Body of pancreas (tissue), 4 donors: ENCODE measurements around the gene AJUBA. TPM values are rescaled to one million over a fixed set of nuclear protein-coding genes. Genes with fewer than 3 reads are reported as not detected.

Source experiments
- ATAC-seq: fragments of 150-250 bp; one replicate; pipeline ENCODE4 v1.9.1; 2016
- DNase-seq, 4 donors: peaks; one replicate each; pipeline ENCODE4 v3.0.0-alpha.2; 2019
- H3K27ac ChIP-seq, 4 donors: fragments of 200-600 bp; sonication (generic); 1 replicate in 3 of 4; 2 replicates in 1 of 4; pipeline versions ENCODE4 v1.5.1 to v1.6.1; 2016 to 2019; ENCODE audit warnings: mild to moderate bottlenecking in 1 of 4, mixed read lengths in 1 of 4, moderate library complexity in 1 of 4
- H3K27me3 ChIP-seq, 2 donors: fragments of 200-600 bp; sonication (generic); one replicate each; pipeline ENCODE4 v1.6.0; 2016; ENCODE audit warnings: mild to moderate bottlenecking in 1 of 2
- H3K36me3 ChIP-seq, 2 donors: fragments of 200-600 bp; sonication (generic); replicated peaks in 1 of 2; 2 replicates each; pipeline ENCODE4 v1.5.1; 2016; ENCODE audit warnings: low read depth in 2 of 2; ENCODE audit not compliant: insufficient read depth in 1 of 2
- H3K4me1 ChIP-seq: fragments of 200-600 bp; sonication (generic); one replicate; pipeline ENCODE4 v1.6.0; 2016
- H3K4me3 ChIP-seq, 2 donors: fragments of 200-600 bp; sonication (generic); 1 replicate in 1 of 2; 2 replicates in 1 of 2; pipeline ENCODE4 v1.5.1; 2016 to 2019
- H3K9me3 ChIP-seq, 3 donors: fragments of 200-600 bp; sonication (generic); 1 replicate in 2 of 3; 2 replicates in 1 of 3; pipeline ENCODE4 v1.5.1; 2016
- POLR2A ChIP-seq, 3 donors: fragments of 450-650 bp; IDR thresholded peaks; one replicate each; pipeline ENCODE4 v1.6.1; 2016; ENCODE audit warnings: antibody characterized with exemption in 3 of 3, mild to moderate bottlenecking in 2 of 3
- WGBS, 2 donors: methylation state at CpG; one replicate each; pipeline ENCODE4 v1.1.5; 2017; 5-methylcytosine and 5-hydroxymethylcytosine counted together
- intact Hi-C: fragments of 100-400 bp; cut with DNase I; formaldehyde crosslinking; loops from one replicate; pipeline ENCODE4 v1.15.1; 2023
- total RNA-seq, 2 donors: library from RNA; depleted of rRNA; stranded (reverse); fragments of >200 nt; gene quantifications; one replicate each; pipeline ENCODE4 v1.1.0, GENCODE V29; 2016
- TF ChIP-seq, protein P1 (sequence below), 7 experiments: fragments of 450-650 bp in 4 of 7; fragments of 200-600 bp in 3 of 7; sonication (generic) in 3 of 7; IDR thresholded peaks; one replicate each; pipeline ENCODE4 v1.5.1; 2016 to 2019; ENCODE audit warnings: antibody characterized with exemption in 7 of 7

AJUBA gene
- total RNA-seq, 2 donors from 2014 or later = 15.8 to 19.5 TPM

DNA sequence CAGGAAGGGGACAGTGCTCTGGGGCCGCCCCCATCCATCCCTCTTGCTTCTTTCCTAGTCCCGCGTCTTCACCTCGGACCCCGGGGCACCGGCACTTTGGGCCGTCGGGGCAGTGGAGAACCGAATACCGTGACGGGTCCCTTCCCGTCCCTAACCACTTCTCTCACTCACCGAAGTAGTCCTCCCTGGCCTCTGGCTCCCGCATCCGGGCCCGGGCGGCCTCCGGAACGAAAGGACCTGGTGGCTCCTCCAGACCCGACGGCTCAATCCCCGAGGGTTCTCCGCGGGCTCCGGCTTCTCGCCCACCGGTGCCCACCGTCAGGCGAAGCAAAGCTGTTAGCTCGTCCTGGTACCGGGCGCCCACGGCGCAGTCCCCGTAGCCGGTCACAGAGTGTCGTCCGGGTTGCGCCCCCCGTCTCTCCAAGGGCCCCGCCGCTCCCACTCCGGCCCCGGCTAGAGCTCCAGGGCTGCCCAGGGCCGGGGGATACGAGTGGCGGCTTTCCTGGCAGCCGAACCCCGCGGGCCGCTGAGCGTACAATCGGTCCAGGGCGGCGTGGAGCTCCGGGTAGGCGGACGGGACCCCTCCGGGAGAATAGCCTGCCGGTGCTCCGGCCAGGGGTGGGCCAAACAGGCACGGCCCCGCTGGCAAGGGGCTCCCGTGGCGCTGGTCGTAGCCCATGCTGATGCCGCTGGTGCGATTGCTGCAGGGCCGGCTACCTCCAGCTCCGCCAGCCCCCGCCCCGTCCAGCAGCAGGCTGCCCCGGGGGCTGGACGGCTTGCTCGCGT is 1.1 kb downstream of the AJUBA start:
- DNase-seq (peak in 3 of 4 donors; percentile 23 to 27 (median 26)), ATAC-seq (no peak)
- 9 to 15% methylated on average over 33 to 70 of the region's 76 CpGs for WGBS, 2 donors
- TF ChIP-seq, protein P1, sequence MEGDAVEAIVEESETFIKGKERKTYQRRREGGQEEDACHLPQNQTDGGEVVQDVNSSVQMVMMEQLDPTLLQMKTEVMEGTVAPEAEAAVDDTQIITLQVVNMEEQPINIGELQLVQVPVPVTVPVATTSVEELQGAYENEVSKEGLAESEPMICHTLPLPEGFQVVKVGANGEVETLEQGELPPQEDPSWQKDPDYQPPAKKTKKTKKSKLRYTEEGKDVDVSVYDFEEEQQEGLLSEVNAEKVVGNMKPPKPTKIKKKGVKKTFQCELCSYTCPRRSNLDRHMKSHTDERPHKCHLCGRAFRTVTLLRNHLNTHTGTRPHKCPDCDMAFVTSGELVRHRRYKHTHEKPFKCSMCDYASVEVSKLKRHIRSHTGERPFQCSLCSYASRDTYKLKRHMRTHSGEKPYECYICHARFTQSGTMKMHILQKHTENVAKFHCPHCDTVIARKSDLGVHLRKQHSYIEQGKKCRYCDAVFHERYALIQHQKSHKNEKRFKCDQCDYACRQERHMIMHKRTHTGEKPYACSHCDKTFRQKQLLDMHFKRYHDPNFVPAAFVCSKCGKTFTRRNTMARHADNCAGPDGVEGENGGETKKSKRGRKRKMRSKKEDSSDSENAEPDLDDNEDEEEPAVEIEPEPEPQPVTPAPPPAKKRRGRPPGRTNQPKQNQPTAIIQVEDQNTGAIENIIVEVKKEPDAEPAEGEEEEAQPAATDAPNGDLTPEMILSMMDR (IDR thresholded peaks at IDR 0.05) = no peak
- no peak for TF ChIP-seq POLR2A (IDR thresholded peaks at IDR 0.05)
- intact Hi-C loops = no loop called here
- H3K4me3 ChIP-seq = peak overlapping the region; percentile 64 to 74
- H3K27ac ChIP-seq = peak overlapping the region; percentile 66 to 91 (median 87)
- peaks cover 67% of the 10 kb centered on the region for H3K4me1 ChIP-seq
- no peaks in the 10 kb centered on the region for H3K9me3 ChIP-seq
- no peaks in the 10 kb centered on the region for H3K27me3 ChIP-seq
- no peaks in the 10 kb centered on the region for H3K36me3 ChIP-seq

- intact Hi-C loops = no loop called here
- no peak overlapping the region for H3K4me3 ChIP-seq
- ATAC-seq = peak; percentile 33
- peak overlapping the region; percentile 66 to 91 (median 87) for H3K27ac ChIP-seq
- peak; percentile 38 to 64 (median 56) for DNase-seq
- TF ChIP-seq, protein P1 (IDR thresholded peaks at IDR 0.05) = no peak
- TF ChIP-seq POLR2A (IDR thresholded peaks at IDR 0.05) = peak; percentile 38 to 56 (median 47)
- peaks cover 71% of the 10 kb centered on the region for H3K4me1 ChIP-seq
- H3K36me3 ChIP-seq = no peaks in the 10 kb centered on the region
- H3K27me3 ChIP-seq = no peaks in the 10 kb centered on the region
- no peaks in the 10 kb centered on the region for H3K9me3 ChIP-seq
- WGBS, 2 donors = 1 to 10% methylated on average over 6 to 28 of the region's 41 CpGs
Measured at GRCh38 chr14:22980672-22981089, 1.7 kb downstream of the AJUBA start.

- no peak for DNase-seq
- H3K27me3 ChIP-seq = no peaks in the 10 kb centered on the region
- no peaks in the 10 kb centered on the region for H3K9me3 ChIP-seq
- TF ChIP-seq, protein P1 (IDR thresholded peaks at IDR 0.05) = no peak
- no peak for TF ChIP-seq POLR2A (IDR thresholded peaks at IDR 0.05)
- WGBS, 2 donors = 56 to 66% methylated on average over 8 of the region's 8 CpGs
- intact Hi-C loops = no loop called here
- H3K4me3 ChIP-seq = no peak overlapping the region
- peak overlapping the region; percentile 66 to 91 (median 87) for H3K27ac ChIP-seq
- peaks cover 71% of the 10 kb centered on the region for H3K4me1 ChIP-seq
- no peak for ATAC-seq
- no peaks in the 10 kb centered on the region for H3K36me3 ChIP-seq
Measured at GRCh38 chr14:22979748-22980392, 2.5 kb downstream of the AJUBA start.

DNA sequence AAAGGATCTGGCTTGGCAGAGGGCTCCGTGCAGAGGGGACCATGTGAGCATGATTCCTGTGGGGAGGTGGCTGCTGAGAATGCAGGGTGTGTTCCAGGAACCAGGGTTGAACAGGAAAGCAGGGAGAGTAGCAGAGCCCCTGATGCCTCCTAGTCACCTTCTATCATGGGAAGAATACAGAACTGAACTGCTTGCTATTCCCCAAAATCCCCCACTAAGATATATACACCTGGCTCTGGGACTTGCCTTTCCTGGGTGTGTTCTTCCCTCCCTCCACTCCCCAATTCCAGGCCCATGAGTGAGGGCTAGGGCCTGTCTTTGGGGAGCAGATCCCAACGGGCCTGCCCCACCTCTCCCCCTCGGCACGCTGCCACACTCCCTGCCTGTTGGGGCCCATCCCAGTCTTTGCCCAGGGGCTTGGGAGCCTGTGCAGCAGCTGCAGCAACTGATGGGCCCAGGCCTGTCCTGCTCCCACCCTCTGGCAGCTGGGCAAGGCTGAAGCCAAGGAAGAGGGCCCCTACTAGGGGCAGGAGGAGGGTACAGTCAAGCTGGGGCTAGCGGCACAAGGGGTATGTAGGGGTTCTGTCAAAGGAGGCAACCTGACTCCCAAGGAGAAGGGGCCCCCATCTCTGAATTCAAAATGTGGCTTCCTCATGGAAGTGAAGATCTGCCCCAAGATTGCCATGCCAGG is 3.2 kb downstream of the AJUBA start:
- no peak for ATAC-seq
- WGBS, 2 donors = 39 to 67% methylated on average over 4 to 5 of the region's 5 CpGs
- H3K36me3 ChIP-seq = no peaks in the 10 kb centered on the region
- H3K9me3 ChIP-seq = no peaks in the 10 kb centered on the region
- DNase-seq = no peak
- intact Hi-C loops = no loop called here
- TF ChIP-seq, protein P1 (IDR thresholded peaks at IDR 0.05) = no peak
- TF ChIP-seq POLR2A (IDR thresholded peaks at IDR 0.05) = no peak
- H3K4me1 ChIP-seq = peaks cover 73% of the 10 kb centered on the region
- H3K4me3 ChIP-seq = no peak overlapping the region
- H3K27me3 ChIP-seq = no peaks in the 10 kb centered on the region
- peak overlapping the region; percentile 66 to 91 (median 87) for H3K27ac ChIP-seq
